AG08396 (cell line): ENCODE measurements around the gene STRN4.
A peak's percentile ranks its signal among the peaks of the same experiment; 100 is the strongest.

Source experiments
- DNase-seq: peaks from one replicate; pipeline ENCODE4 v3.0.0; 2012; ENCODE audit warnings: low spot score, mixed read lengths

Gene STRN4

DNA sequence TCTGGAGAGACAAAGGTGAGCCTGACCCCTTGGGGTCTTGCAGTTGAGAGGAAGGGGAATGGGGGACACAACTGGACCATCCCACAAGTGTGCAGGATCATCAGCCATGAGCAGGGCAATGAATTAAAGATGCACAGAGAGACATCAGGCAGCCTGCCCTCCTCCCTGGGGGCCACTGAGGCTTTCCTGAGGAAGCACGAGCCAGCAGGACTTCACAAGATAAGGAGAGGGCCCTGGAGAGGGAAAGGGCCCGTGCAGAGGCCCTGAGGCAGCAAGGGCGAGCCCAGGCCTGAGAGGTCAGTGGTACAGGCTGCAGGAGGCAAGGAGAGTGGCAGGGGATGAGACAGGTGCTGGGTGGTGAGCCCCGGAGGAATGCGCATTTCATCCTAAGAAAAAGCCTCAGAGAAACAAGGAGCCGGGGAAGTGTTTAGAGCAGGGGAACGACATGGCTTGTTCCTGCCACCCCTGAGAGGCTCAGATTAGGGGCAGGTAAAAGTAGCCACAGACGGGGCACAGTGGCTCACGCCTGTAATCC lies 20.3 kb downstream of the STRN4 start:
- DNase-seq = no peak

DNA sequence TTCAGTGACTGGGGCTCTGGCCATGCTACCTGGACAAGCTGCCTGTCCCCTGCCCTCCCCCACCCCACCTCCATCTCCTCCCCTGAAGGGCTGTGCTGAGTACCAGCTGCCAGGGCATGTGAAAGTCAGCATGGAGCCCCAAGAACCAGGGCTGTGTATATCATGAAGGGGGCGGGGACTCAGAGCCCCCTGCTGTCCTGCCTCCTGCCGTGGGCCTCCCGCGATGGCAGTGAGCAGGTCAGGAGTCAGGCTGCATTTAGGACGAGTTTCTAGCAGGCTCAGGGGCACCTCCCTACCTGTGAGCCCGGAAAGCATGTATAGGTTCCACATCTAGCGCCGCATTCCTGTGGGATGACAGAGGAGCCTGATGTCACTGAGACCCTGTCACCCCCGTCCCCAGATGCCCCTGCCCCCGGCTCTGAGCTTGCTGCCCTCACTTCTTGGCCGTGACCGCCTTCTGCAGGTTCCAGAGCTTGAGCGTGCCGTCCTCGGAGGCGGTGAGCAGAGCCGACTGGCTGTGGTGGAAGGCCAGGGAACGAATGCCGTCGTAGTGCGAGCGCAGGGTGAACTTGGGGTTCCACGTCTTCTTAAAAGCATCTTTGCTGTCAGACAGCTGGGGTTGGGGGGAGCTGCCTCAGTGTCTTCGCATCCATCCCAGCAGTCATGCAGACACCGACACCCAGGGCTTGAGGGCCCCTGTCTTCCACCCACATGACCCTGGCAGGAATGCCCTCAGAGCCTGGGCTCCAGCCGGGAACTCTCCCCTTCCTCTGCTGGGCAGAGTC lies 21.0 kb downstream of the STRN4 start:
- no peak for DNase-seq

DNA sequence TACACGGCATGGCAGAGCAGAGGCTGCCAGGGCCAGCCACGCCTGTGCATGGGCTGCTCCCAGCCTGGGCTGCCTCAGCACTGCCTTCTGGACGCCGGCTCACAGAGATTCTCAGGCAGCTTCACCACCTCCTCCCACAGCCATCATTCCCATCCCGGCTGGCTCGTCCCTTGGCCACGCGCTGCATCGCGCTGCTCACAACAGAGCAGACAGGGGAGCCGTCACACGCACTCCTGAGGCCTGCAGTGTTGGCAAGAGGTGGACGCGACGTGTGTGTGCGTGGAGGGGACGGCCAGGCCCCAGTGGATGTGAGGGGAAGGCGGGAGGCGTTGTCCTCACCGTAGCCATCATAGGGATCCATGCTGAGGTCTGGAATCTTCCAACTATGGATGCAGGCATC lies 21.8 kb downstream of the STRN4 start:
- DNase-seq = no peak

DNA sequence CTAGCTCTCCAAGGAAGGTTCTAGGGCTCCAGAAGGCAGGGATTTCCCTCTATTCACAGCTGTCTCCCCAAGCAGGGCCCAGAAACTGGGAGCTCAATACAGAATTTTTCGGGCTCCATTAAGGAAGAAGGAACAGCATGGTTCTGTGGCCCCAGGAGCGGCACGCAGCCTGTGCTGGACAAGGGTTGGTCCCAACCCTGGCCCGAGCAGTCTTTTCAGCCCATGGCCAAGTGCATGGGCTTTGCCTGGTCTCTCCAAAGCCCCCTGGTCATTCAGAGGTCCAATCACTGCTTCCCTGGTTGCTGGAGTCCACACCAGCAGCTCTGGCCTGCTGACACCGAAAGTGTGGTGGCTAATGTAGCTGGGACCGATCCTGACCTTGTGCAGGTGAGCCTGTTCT lies 22.8 kb downstream of the STRN4 start:
- DNase-seq = no peak

DNA sequence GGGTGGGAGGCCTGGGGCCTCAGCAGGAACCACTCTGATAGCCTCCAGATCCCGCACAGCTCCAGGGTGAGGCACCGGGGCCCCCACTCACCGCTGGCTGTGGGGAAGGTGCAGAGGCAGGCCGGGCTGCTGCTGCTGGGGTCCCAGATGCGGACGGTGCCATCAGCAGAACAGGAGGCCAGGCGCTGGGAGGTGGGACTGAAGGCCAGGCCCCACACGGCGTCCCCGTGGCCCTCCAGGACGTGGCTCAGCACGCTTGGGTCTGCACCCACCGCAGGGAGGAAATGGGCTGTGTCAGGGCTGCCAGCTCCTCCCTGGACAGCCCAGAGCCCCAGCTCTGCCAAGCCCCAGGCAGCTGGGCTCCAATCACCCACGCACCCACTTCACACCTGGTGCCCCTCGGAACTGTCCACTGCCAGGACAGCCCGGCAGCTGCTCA lies 23.2 kb downstream of the STRN4 start:
- no peak for DNase-seq

DNA sequence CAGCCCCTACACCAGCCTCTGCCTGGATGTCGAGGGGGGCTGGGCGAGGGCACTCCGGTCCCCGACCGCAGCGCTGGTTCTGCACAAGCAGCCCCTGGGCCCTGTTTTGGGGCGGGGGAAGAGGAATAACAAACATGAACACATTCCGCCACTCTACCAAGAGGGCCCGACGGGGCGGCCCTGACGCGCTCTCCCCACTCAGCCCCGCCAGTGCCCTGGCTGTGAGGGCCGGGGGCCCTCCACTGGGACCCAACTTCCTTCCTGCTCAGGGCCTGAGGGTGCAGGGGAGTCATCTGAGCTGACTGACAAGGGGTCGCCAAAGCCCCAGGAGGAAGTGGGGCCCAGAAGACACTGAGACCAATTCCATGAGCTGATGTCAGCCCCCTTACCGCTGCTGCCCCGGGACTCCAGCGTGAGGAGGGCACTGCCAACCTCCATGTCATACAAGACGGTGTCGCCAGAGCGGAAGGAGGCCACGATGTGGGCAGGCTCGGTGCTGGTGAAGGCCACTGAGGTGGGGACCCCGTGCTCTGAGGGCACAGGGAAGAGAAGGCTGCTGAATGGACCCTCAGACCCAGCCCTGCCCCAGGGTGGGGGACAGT lies 23.7 kb downstream of the STRN4 start:
- DNase-seq = no peak

DNA sequence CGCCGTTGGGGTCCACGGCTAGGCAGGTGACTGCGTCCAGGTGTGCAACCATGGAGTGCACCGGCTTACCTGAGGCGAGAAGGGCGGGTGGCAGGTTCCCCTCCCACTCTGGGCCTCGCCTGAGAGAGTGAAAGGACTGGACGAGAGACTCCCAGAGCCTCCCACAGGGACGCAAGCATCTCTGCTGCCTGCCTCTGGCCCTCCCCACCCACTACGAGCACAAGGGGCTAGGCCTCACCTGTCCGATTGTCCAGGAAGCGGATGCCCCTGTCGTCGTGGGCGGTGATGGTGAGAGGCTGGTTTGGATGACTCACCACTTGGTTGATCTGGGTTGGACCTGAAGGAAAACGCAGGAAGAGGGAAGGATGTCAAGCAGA lies 24.3 kb downstream of the STRN4 start:
- DNase-seq = no peak

DNA sequence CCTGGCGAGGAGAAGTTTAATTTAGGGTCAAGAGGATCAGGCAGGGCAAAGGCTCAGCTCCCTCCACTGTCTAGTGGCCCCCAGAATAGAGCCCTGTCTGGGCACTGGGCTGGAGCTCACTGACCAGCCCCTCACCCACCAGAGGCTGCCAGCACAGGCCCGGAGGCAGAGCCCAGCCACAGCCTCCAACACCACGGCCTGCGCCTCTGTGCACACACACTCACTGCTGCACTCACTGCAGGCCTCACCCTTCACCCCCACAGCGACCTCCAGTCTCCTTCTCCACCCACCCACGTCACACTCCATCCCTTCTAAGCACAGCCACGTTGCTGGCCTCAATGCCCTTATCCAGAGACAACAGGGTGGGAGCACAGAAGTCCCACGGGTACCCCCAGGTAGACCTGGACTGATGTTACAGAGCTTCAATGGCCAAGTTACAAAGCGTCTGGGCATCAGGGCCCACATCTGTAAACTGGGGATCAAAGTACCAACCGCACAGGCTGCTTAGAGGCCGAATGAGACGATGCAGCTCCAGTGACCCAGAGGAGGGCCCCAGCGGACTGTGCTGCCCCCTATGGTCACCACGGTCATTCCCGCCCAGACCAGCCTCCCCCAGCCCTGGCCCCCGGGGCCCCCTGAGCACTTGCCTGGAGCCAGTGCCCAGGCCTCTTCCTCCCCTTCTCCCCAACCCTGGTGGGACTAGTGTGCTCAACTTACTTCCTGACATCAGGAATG lies 24.8 kb downstream of the STRN4 start:
- no peak for DNase-seq

DNA sequence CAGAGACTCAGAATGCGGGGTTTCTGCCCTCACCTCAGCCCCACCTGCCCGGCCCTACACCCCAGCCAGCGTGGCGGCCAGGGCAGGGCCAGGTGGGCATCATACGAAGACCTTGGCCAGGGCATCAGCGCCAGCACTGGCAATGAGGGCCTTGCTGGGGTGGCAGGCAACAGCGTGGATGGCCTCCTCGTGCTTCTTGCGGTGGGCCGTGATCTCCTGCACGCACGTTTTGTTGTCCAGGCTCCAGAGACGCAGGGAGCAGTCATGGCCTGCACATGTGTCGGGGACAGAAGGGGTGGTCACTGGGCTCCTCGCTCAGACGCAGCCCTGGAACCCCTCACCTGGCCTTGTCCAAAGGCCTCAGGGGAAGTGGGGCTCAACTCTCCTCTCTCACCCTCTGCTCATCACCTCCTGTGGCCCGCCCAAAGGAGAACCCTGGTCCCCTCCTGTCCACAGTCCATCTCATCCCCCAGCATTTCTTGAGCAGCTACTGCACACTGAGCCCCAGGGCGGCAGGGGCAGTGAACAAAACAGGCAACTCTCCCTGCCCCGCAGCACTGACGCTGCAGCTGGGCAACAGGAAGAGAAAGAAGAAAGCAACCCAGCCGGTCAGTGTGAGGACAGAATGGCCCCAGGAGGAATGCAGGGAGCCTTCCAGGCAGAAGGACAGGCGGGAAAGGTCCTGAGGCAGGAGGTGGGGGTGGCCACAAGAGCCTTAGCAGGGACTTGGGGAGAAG lies 25.6 kb downstream of the STRN4 start:
- DNase-seq = no peak

DNA sequence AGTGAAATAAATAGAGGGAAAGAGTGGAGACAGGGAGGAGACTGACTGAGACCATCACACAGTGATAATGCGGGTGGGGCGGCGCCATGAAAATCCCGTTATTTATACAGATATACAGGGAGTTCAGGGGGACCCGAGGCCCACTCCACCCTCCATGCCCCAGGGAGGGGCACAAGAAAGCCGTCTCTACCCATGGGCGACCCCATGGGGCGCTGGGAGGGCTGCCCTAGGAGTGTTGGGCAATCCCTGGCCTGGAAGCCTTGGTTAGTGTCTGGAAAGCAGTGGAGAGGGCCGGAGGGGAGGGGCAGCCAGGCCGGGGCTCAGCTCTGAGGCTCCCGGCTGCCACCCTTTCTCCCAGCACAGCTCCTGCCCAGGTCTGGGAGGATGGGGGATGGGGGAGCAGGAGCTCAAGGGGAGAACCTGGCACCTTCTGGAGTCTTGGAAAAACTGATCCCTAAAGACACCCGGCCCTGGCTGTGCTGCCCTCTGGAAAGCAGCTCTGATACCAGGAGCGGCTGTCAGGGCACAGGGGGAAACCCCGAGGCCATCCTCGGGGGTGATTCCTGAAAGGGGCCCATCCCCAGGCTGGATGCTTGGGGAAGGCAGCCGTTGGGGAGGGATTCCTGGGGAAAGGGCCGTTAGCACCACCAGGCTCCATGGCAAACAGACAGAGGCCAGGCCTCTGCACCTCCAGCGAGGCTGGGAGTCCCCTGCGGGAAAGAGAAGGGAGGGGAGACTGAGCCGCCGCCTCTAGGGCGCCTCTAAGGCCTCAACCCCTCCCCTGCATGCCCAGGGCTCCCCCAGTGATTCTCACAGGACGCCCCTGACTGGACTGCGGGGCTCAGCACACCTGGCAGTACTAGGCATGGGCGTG lies 26.4 kb downstream of the STRN4 start:
- no peak for DNase-seq

DNA sequence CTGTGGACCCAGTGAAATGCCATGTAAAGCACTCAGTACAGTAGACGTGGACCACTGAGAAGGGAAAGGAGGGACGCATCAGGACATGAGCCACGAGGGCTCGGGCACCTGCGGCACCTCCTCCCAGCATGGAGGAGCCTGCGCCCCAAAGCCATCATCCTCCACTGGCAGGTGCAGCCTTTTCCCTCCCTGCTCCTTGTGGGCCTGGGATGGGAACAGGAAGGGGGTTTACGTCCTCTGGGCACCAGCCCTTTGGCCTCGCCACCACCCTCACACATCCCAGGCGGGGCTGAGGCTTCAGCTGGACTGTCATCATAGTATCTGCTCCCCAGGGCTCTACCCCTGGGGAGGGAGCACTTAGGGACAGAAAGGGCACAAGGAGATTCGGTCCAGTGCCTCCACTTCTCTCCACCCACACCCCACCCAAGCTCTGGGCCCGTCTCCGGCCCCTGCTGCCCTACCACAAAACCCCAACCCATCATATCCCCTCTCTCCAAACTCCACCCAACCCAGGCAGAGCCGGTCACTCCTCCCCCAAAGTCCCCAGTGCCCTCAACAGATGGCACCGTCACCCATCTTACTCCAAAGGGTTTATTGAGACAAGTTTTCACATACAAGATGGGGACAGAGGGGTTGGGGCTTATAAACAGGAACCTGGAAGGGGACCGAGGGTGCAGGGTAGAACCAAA lies 27.2 kb downstream of the STRN4 start:
- no peak for DNase-seq

DNA sequence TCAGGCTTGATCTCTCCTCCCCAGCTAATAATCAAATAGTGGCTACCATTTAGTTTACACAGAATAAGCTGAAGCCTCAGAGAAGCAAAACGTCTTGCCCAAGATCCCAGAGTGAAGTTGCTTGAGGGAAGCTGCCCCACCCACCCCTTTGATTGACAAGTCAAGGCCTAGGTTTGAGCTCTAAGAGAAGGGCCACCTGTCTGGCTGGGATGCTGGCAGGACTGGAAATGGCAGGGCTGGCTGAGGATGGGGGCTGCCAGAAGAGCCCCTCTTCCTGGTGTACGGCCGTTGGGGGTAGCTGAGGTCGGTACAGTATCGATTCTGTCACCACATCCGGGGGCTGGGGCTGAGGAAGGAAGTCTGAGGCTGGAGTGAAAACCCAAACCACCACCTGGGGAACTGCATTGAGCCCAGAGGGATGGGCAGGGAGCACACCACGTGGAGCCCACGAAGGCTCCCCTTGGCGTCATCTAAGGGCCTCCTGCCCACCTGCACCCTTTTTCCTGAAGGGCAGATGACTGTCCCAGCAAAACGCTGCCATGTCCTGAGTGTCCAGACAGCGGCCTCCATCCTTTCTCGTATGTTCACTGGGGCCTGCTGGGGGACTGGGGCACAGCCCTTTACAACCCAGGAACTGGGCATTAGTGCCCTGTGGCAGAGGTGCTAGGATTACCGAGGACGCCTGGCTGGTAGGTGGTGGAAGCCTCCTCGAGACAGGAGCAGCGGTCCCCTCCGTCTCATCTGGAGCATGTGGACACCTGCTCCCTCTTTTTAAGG lies 27.9 kb downstream of the STRN4 start:
- no peak for DNase-seq

DNA sequence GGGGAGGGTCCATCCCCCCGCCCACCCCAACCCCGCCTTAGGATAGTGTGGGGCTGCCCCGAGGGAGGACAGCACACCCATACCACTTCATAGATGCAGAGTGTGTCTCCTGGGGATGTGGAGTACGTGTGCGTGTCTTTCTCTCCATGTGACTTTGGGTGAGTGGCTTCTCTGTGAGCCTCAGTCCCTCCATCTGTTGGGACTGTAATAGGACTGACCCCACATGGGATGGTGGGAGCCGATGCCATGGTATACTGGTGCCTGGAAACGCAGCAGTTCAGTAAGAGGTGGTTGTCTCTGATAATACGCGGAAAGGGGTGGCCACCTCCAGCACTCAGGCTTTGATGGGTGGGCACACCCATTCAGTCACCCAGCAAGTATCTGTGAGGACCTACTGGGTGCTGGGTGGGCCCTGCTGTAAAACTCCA lies 28.5 kb downstream of the STRN4 start:
- DNase-seq = no peak

DNA sequence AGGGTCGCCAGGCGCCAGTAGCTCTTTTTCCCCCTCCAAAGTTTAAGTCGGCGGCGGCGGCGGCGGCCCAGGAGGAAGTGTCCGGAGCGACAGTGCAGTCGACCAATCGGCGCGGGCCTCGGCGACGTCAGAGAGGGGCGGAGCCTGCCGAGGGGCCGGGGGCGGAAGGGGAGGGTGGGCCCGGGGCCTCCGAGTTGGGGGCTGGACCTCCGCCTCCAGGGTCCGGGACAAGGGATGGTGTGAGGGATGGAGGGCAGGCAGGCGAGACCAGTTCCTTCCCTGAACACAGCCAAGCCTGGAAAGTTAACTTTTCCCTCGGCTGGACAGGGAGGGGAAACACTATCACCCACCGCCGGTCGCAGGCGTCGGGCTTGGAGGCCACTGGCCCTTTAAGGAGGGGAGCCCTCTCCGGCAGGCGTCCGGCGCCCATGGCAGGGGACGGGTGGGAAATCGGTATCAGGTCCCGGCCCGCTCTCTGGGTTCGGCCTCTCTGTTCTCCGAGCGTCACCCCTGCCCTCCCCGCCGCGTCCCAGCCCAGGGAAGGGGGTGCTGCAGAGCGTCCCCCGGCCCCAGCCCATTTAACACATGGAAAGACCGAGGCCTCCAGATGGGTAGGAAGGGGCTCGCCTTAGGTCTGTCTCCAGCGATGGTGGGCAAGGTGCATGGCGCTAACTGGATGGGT lies 29.1 kb downstream of the STRN4 start, which contains the start of gene PRKD2:
PRKD2 (minus strand) TSS at position 81 of the 682 bp plus-strand sequence. CDS start 744 bp downstream, outside the sequence.
- DNase-seq = peak; percentile 96

DNA sequence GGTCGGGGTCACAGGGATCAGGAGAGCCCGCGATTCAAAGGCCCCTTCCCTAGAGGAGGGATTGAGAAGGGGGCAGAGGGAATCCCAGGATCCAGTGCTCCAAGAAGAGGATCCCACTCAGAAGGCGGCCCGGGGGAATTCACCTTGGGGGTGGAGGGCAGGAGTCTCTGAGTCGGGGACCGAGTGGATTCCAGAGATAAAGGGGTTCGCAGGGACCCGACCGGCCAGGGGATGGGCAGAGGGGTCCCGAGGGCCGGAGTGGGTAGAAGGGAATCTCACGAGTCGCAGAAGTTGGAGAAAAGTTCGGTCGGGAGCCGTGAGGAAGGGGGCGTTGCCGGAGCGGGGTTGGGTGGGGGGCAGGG lies 29.6 kb downstream of the STRN4 start:
- DNase-seq = peak; percentile 46

DNA sequence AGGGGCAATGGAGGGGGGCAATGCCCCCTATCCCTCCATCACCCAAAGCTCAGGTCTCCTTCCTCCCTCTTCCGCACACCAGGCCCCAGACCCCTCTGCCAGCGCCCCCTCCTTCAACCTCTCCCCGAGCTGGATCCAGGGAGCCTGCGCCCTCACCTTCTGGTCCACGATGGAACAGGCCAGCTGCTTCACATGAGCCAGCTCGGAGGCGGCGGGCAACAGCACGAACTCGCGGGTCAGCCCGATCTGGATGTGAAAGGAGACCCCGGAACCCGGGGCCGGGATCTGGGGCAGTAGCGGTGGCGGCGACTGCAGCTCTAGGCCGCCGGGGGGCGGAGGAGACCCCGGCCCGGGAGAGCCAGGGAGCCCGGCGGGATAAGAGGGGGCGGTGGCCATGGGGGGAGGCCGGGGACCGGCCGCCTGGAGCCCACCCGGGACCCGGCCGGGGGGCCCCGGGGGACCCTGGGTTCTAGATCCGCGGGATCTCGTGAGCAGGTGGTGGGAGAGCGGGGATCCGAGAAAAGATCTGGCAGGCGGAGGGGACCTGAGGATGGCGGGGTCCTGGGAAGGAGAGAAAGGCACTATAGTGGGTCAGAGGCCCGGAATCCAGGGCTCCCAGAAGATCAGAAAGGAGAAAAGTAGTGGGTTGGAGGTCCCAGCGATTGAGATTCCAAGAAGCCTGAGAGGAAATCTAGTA lies 30.1 kb downstream of the STRN4 start:
- peak; percentile 64 for DNase-seq

DNA sequence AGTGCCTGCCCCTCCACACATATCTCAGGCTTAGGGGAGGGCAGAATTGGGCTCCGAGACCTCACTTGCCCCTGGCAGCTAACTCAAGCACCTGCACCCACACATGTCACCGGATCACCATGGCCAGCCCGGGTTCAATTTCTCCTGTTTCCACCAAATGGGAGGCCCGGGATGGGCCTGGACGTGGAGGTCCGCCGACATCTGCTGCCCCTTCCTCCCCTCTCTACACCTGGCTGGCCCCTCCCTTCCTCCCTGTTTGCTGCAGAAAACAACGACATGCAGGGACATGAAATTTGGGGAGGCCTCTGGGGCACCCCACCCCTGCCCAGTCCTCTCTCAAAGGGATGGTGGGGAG lies 30.7 kb downstream of the STRN4 start:
- DNase-seq = no peak

DNA sequence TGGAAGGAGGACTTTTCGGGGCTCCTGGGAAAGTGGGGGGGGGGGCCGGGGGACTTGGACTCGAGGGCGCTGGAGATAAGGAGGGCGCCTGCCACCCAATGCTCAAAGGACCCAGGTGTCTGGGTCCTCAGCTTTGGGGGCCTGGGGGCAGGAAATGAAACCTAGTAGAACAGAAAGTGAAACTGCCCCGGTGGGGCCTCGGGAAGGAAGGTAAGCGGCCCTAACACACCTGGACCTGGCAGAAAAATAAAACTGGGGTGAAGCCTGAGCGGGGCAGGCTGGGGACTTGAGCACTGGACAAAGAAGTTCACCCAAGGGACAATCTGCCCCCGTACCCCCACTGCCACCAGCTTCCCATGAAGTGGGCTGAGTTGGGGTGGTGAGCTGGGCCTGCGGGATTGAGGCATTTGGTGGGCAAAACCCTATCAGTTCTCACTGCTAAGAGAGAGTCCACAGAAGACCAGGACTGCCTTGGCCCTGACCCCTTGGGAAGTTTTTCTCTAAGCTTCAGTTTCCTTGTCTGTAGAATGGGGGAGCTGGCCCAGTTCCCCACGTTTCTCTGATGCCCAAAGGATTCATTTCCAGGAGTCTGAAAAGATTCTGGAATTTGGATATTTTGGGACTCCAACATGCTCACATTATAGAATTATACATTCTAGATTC lies 31.7 kb downstream of the STRN4 start:
- DNase-seq = no peak
